GM18520 (cell line): ENCODE results near the gene SLC1A7.
"Not testable (repeated sequence)": the region's sequence is repeated elsewhere in the genome, so short reads cannot be mapped to it uniquely, and the experiment has no call there.

Experiments
- ATAC-seq: cut with Tn5 transposase; IDR thresholded peaks from one replicate; pipeline ENCODE4 v1.9.1; 2021; ENCODE audit not compliant: unreplicated experiment

Gene SLC1A7

GRCh38 chr1:53142226-53142853 is at the start of gene SLC1A7:
Gene SLC1A7, minus strand, starts transcription at chr1:53142638. Its CDS starts 189 bp downstream, at chr1:53142449.
- ATAC-seq = no peak

DNA sequence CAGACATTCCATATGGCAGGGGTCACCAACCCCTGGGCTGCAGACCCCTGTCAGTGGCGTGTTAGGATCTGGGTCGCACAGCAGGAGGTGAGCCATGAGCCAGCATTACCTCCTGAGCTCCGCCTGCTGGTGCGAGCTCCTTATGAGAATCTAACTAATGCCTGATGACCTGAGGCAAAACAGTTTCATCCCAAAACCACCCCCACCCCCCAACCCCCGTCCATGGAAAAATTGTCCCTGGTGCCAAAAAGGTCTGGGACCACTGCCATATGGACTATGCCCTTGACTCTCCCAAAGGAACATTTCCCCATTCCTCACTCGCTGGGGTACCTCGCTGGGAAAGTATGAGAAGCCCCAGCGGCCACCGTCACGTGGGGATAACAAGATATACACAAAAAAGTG is 47.8 kb upstream of the SLC1A7 start:
- no peak for ATAC-seq

DNA sequence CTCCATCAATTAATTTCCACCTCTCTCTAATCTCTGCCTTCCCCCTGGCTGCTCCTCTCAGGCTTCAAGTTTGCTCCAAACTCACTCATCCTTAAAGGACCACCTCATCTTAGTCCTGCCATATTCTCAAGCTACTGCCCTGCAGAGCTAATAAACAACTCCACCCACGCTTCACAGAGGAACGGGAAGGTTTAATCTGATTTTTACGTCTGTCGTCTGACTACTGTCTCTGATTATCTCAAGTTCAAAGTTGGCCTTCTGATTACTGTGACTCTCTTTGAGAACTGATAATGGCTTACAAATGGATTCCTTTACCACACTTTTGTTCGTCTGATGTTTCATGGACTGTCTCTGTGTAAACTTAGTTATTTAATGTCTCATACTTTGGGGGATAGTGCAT is 46.6 kb upstream of the SLC1A7 start:
- ATAC-seq = no peak

GRCh38 chr1:53188099-53188498 is 45.7 kb upstream of the SLC1A7 start:
- no peak for ATAC-seq

- no peak for ATAC-seq
Observed at GRCh38 chr1:53187401-53187800, 45.0 kb upstream of the SLC1A7 start.

- ATAC-seq = no peak
Observed at GRCh38 chr1:53186533-53186932, 44.1 kb upstream of the SLC1A7 start.

DNA sequence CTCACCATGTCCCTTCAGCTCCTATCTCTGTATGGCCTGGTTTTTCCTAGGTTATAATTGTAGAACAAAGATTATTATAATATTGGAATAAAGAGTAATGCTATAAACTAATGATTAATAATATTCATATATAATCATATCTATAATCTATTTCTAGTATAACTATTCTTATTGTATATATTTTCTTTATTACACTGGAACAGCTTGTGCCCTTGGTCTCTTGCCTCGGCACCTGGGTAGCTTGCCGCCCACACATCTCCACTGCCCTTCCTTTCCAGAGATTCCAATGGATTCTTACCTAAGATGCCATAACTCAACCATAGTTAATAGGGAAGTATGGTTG is 43.5 kb upstream of the SLC1A7 start:
- ATAC-seq = not testable (repeated sequence)

- no peak for ATAC-seq
Observed at GRCh38 chr1:53183095-53183990, 40.9 kb upstream of the SLC1A7 start.

DNA sequence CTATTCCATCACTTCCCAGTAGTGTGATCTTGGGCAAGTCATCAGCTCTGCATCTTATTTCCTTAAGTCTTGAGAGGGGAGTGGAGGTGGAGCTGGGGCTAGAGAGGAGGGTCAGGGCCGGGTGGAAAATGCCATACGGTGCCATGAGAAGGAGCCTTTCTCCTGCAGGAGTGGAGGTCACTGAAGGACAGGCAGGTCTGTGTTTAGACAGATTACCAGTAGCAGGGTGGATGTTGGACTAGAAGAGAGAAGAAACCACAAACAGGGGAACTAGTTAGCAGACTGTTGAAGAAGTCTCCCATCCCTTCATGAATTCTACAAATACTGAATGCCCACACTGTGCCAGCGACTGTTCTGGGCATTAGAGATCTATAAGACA is 40.3 kb upstream of the SLC1A7 start:
- no peak for ATAC-seq

DNA sequence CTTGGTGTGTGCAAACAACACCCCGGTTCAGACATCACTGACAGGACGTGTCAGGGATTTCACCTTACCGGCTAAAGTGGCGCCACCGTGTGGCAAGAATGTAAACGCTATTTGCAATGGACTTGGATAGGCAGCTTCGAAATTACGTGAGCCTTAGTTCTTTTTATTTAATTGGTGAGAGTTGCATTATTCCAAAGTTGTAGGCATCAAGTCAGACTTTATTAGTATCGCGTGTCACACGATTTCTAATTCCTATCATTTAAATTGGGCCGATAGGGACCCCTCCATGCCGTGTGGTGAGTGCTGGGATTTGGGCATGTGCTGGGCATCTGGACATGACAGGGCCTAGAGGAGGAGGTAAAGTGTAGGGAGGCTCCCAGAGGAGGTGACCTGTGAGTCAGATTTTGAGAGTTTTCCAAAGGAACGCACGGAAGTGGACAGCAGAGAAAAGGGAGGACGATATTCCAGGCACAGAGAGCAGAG is 39.7 kb upstream of the SLC1A7 start:
- ATAC-seq = no peak

- no peak for ATAC-seq
Observed at GRCh38 chr1:53180951-53181350, 38.5 kb upstream of the SLC1A7 start.

DNA sequence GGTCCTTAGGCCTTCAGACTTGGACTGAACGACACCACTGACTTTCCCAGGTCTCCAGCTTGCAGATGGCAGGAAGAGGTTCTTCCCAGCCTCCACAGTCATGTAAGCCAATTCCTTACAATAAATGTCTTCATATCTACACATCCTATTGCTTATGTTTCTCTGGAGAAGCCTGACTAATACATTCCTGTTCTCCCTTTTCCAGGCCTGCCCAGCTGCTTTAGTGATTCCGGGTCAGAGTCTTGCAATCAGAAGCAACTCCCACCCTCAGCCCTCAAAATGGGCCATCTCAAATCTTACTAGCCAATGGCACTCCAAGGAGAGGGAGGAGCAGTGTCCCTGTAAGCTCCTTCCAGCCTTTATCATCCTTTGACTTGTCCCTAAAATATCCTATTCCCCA is 37.8 kb upstream of the SLC1A7 start:
- no peak for ATAC-seq

DNA sequence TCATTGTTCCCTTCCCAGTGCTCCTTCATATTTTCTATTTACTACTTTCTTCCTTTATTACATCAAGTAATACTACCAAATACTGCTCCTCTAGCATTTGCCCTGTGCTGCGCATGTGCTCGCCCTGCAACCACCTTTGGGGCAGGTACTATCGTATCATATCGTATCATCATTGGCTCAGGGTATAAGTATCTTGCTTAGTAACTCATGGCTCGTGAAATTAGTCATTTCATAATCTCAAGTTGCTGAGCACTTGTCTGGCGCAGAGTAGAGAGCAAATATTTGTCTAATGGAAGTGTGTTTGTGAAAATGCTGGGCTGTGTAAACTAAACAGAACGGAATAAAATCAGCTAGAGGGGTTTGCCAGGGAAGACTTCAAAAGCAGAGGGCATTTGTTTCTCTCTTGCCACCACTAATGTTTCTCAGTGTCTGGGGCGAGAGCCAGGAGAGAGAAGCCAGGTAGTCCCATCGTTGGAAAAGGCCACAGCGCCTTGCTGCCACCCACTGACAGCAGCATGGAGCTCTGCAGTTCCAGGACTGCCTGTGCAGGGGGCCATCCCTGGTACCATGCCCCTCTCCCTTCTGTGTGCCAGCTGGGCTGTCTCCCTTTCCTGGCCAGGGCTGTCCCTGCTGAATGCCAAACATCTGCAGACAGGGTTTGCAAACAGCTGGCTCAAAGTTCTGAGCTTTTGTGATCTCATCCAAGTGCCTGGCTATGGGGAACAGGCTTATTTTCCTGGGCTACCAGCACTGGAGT is 34.2 kb upstream of the SLC1A7 start:
- no peak for ATAC-seq

GRCh38 chr1:53174971-53175913 is 32.8 kb upstream of the SLC1A7 start:
- no peak for ATAC-seq

GRCh38 chr1:53172426-53173128 is 30.1 kb upstream of the SLC1A7 start:
- ATAC-seq = no peak

- no peak for ATAC-seq
Observed at GRCh38 chr1:53166912-53167311, 24.5 kb upstream of the SLC1A7 start.

DNA sequence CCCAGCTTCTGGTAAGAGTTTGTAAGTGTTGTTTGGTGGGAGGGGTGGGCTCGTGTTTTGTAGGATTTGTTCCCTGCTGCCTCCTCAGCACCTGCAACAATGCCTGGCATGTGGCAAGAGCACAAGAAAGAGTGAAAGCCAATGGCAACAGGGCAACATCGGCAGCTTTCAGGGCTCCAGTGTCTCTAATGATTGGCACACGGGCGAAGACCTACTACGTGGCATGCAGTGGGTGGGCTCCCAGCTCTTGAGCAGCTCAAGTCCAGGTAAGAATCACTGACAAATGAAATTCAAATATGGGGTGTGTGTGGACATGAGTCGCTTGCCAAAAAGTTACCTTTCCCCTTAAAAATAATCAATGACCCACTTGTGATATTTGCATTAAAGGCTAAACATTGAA is 23.9 kb upstream of the SLC1A7 start:
- ATAC-seq = no peak

GRCh38 chr1:53165408-53165961 is 23.0 kb upstream of the SLC1A7 start:
- no peak for ATAC-seq

GRCh38 chr1:53163291-53163768 is 20.9 kb upstream of the SLC1A7 start:
- ATAC-seq = no peak

DNA sequence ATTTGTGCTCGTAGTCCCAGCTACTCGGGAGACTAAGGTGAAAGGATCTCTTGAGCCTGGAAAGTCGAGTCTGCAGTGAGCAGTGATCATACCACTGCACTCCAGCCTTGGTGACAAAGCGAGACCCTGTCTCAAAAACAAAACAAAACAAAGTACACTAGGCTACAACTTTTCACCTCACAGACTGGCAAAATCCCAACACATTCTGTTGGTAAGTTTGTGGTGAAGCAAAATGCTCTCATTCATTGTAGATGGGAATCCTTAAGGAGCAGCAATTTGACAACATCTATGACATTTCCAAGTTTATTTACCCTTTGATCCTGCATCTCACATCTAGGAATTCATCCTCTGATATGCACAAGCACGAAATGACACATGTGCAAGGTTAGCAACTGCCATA is 20.2 kb upstream of the SLC1A7 start:
- no peak for ATAC-seq
